Measurements from ENCODE around the gene TMEM63B.

The TMEM63B gene

DNA sequence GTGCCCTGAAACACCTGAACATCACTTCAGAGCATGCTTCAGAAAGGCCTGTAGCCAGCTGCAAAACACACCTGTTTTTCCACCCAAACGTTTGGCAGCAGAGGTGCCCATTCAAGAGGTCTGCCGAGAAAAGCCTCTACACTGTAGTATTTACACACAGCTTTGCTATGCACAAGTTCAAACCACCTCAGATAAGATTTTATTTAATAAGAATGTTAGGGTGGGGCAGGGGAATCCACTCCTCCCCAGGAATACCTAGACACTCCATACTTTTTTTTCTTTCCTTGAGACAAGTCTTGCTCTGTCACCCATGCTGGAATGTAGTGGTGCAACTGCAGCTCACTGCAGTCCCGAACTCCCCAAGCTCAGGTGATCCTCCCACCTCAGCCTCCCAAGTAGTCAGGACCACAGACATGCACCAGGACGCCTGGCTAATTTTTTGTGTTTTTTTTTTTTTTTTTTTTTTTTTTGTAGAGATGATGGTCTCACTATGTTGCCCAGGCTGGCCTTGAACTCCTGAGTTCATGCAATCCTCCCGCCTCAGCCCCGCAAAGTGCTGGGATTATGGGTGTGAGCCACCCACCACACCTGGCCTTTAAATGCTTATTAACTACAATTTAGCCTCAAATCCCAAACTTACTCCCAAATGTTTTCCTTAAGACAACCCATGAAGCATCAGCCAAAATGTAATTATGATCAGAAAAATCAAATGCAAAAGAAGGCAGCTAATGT is 9.8 kb upstream of the TMEM63B start:
- H3K27ac Mint-ChIP-seq, result no peak overlapping the region
- no peak overlapping the region for H3K4me3 Mint-ChIP-seq
- intact Hi-C loops (cut with micrococcal nuclease), result no loop called here
- no peaks in the 10 kb centered on the region for H3K9me3 Mint-ChIP-seq
- H3K4me1 Mint-ChIP-seq (ENCODE audit: low read depth), result peaks cover 40% of the 10 kb centered on the region
- no peaks in the 10 kb centered on the region for H3K27me3 Mint-ChIP-seq
- H3K36me3 Mint-ChIP-seq (ENCODE audit: low read depth), result peaks cover 34% of the 10 kb centered on the region

DNA sequence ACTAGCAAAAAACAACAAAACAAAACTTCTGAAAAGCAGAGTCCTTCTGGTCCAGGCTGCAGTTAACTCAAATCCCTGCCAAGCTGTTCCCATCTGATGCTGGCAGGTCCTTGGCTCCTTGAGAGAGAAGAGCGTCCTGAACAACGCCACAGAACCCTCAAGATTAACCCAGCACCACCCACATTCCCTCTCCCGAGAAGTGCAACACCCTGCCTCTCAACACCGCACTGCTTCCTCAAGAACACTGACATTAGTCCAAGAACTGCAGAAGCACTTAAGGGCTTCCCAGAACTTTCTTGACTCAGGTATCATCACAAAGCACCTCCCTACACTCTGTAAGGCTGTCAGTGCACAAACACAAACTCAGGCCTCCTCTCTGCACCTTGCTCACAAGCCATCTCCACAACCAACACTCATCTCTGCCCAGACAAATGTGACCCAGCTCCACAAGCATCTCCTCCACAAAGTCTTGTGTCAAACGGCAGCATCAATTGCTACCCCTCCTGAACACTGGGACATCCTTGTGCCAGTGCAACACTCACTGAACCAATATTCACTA is 7.6 kb upstream of the TMEM63B start:
- no peaks in the 10 kb centered on the region for H3K27me3 Mint-ChIP-seq
- H3K36me3 Mint-ChIP-seq (ENCODE audit: low read depth), result peaks cover 16% of the 10 kb centered on the region
- H3K27ac Mint-ChIP-seq, result peak overlapping the region; percentile 1
- H3K4me1 Mint-ChIP-seq (ENCODE audit: low read depth), result peaks cover 62% of the 10 kb centered on the region
- no peaks in the 10 kb centered on the region for H3K9me3 Mint-ChIP-seq
- intact Hi-C loops (cut with micrococcal nuclease), result no loop called here
- no peak overlapping the region for H3K4me3 Mint-ChIP-seq

DNA sequence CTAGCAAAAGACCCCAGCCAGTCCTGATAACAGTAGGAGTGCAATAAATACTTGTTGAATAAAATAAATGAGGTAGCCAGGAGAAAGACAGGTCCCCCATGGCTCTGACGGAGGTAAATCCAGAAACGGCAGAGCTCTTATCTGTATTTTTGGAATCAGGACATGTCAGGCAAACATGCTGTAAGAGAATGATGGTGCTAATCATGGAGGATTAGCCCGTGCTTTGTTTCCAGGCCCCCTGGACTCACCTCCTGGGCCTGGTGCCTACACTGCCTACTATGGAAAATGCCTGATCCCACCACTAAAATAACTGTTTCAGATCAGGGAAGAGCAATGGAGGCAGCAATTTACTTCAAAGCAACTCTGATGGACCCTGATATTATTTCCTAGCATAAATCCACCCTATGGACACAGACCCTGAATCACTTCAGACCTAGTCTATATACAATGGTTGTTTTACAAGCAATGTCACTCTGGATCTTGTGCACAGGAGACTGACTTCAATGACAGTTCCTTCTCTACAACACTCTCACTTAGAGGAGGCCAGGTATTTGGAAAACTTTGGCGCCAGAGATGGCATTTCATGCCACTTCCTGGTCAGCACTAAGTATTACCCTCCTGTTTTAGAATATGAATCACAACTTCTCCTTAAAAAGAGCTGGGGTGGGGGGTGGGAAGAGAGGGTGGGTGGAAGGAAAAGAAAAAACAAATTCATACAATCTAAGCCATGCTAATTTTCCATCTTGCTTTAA is 6.5 kb upstream of the TMEM63B start:
- Mint-ChIP-seq H3K4me3 (no peak overlapping the region), H3K27me3 (no peaks in the 10 kb centered on the region), H3K4me1 (ENCODE audit: low read depth) (peaks cover 67% of the 10 kb centered on the region), H3K36me3 (ENCODE audit: low read depth) (peaks cover 11% of the 10 kb centered on the region), H3K9me3 (no peaks in the 10 kb centered on the region), H3K27ac (no peak overlapping the region)
- intact Hi-C loops (cut with micrococcal nuclease), result no loop called here

DNA sequence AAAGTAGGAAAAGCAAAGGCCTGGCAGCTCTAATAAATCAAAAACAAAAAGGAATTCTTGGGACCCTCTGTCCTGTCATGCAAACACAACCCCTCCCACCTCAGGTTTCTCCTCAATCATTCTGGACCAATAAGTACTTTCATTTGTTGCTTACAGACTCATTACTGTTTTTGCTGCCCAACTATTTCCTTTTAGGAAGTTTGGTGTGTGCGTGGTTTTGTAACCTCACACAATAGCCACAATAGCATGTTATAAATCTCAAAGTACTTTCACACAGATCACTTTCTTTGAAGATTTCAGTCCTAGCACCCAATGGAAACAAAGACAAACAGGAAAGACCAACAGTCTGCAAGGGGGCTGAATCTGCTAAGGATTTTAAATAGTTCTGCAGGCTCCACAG is 4.6 kb upstream of the TMEM63B start:
- H3K27ac Mint-ChIP-seq, result no peak overlapping the region
- no peaks in the 10 kb centered on the region for H3K9me3 Mint-ChIP-seq
- H3K4me3 Mint-ChIP-seq, result no peak overlapping the region
- H3K4me1 Mint-ChIP-seq (ENCODE audit: low read depth), result peaks cover 68% of the 10 kb centered on the region
- peaks cover 18% of the 10 kb centered on the region for H3K36me3 Mint-ChIP-seq (ENCODE audit: low read depth)
- H3K27me3 Mint-ChIP-seq, result no peaks in the 10 kb centered on the region
- intact Hi-C loops (cut with micrococcal nuclease), result no loop called here

DNA sequence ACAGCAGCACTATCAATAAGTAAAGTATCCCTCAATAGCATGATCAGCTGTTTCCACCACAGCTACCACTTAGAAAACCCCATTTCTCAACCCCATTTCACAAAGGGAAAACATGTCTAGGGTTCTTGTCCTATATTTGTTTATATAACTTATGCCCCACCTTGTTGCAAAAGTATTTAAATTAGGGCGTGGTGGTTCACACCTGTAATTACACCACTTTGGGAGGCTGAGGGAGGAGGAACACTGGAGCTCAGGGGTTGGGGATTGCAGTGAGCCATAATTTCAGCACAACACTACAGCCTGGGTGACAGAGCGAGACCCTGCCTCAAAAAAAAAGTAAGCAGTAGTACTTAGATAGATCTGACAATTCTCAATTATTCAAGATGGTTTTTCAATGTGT is 3.8 kb upstream of the TMEM63B start:
- H3K4me3 Mint-ChIP-seq, result no peak overlapping the region
- peaks cover 2% of the 10 kb centered on the region for H3K27me3 Mint-ChIP-seq
- no peaks in the 10 kb centered on the region for H3K9me3 Mint-ChIP-seq
- peaks cover 24% of the 10 kb centered on the region for H3K36me3 Mint-ChIP-seq (ENCODE audit: low read depth)
- intact Hi-C loops (cut with micrococcal nuclease), result no loop called here
- no peak overlapping the region for H3K27ac Mint-ChIP-seq
- peaks cover 75% of the 10 kb centered on the region for H3K4me1 Mint-ChIP-seq (ENCODE audit: low read depth)

DNA sequence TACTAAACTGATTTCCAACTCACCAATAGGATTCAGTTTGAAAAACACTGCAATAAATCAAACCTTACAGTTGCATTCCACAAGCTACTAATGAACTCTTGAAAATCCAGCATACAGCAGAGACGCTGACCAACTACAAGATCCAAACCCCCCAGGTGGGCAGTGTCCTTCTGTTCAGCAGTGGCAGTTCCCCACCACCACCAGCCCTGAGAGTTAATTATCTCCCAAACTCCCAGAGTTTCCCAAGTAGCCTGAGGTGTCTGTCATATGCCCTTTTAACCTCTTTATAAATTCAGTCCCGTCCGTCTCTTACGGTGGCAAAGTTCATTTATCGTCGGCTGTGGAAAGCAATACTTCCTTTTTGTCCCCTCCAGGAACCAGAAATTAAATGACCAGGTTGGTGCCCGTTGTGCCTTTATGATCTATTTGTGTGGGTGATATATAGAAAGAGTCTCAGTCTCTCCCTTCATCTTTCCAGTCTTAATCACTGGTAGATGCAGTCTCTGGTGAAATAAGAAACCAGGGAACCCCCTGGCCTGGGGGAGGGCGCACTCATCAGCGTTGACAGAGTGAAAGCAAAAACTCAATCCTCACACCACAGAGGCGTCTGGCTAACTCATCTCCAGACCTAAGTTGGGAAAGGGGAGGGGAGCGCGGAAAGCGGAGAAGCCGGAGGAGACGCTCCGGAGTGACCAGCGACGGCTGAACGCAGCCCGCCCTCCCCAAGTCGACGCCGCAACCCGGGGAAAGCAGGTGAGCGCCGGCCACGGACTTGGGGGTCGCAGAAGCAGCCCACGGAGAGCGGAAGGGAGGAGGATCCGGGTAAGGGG is 819 bp upstream of the TMEM63B start:
- H3K4me1 Mint-ChIP-seq (ENCODE audit: low read depth), result peaks cover 55% of the 10 kb centered on the region

DNA sequence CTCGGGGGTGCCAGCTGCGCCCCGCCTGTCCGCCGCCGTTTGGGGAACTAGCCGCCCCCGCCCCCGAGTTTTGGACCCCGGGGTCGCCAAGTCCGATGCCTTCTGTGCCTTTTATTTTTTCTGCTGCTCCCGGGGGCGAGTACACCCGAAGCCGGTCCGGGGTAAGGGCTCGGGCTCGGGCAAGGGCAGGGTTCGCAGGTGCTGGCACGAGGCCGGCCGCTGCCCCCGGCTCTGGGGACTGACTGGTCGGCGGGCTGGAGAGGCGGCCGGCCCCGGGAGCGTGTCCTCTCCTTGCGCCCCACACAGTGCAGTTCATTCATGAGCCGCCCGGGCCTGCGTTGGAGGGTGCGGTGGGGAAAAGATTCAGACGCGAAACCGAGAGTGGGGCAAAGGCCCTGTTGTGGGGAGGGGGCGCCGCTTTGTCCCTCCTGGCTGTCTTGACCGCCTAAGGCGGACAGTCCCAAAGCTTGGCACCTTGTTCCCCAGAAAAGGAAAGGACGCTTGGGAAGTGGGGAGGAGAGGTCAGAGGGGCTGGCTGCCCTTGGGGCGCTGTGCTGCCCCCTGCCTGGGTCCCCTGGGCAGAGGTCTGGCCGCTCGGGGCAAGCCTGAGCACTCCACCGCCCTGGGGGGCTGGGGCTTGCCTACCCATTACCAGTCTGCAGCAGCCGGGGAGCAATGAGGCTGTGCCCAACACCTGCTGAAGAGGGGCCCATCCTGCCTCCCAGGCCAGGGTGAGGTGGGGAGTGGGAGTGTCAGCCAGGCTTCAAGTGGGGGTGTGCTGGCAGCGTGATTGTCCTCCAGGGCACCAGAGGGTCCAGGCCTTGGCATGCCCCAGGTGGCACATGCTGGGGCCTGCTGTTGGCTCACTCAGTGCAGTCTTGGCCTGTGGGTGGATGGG is 915 bp downstream of the TMEM63B start:
- intact Hi-C loops (cut with micrococcal nuclease), result no loop called here
- H3K4me3 Mint-ChIP-seq, result peak overlapping the region; percentile 92
- peaks cover 40% of the 10 kb centered on the region for H3K4me1 Mint-ChIP-seq (ENCODE audit: low read depth)
- peak overlapping the region; percentile 90 for H3K27ac Mint-ChIP-seq
- peaks cover 43% of the 10 kb centered on the region for H3K36me3 Mint-ChIP-seq (ENCODE audit: low read depth)
- H3K27me3 Mint-ChIP-seq, result peaks cover 3% of the 10 kb centered on the region
- no peaks in the 10 kb centered on the region for H3K9me3 Mint-ChIP-seq

More for the DNA sequence above, 819 bp upstream of the TMEM63B start:
- Mint-ChIP-seq H3K27me3 (peaks cover 3% of the 10 kb centered on the region), H3K4me3 (peak overlapping the region; percentile 97), H3K36me3 (ENCODE audit: low read depth) (peaks cover 37% of the 10 kb centered on the region), H3K27ac (peak overlapping the region; percentile 90), H3K9me3 (no peaks in the 10 kb centered on the region)
- intact Hi-C loops (cut with micrococcal nuclease), result no loop called here

DNA sequence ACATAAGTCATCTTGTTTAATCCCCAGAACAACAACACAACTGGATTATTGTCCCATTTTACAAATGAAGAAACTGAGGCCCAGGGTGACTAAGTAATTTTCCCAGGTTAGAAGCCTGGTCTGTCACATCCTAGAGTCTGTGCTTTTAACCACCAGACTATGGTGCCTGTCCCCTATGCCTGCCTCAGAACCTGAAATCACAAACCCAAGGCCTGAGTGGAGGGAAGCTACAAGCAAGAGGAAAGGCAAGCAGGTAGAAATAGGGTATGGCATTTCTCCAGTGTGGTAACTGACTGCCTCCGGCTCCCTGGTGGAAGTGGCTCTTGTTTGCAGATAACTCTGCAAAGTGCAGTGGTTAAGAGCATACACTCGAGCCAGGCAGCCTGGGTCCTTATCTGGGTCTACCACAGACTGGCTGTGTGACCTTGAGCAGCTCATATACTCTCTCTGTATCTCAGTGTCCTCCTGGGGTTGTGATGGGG is 2.5 kb downstream of the TMEM63B start:
- H3K4me3 Mint-ChIP-seq, result no peak overlapping the region
- intact Hi-C loops (cut with micrococcal nuclease), result no loop called here
- no peak overlapping the region for H3K27ac Mint-ChIP-seq
- peaks cover 34% of the 10 kb centered on the region for H3K4me1 Mint-ChIP-seq (ENCODE audit: low read depth)
- H3K9me3 Mint-ChIP-seq, result no peaks in the 10 kb centered on the region
- peaks cover 49% of the 10 kb centered on the region for H3K36me3 Mint-ChIP-seq (ENCODE audit: low read depth)
- H3K27me3 Mint-ChIP-seq, result peaks cover 3% of the 10 kb centered on the region

DNA sequence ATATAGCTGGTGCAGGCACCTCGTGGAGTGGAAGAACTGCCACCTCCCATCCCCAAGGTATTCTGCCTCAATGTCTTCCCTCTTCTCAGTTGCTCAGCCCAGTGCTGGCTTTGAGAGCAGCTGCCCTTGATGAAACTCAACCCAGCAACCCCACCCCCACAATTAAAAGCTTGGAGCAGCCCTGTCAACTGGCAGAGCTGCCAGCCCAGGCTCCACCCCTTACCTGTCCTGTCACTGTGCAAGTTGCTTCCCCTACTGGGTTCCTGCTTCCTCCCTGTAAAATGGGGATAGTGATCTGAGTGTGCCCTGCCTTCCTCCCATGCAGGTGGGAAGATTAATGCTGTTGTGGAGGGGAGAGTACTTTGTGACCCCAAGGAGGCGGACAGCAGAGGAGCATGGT is 4.5 kb downstream of the TMEM63B start:
- no peak overlapping the region for H3K27ac Mint-ChIP-seq
- H3K36me3 Mint-ChIP-seq (ENCODE audit: low read depth), result peaks cover 57% of the 10 kb centered on the region
- H3K27me3 Mint-ChIP-seq, result peaks cover 3% of the 10 kb centered on the region
- no peak overlapping the region for H3K4me3 Mint-ChIP-seq
- peaks cover 20% of the 10 kb centered on the region for H3K4me1 Mint-ChIP-seq (ENCODE audit: low read depth)
- intact Hi-C loops (cut with micrococcal nuclease), result no loop called here
- no peaks in the 10 kb centered on the region for H3K9me3 Mint-ChIP-seq

DNA sequence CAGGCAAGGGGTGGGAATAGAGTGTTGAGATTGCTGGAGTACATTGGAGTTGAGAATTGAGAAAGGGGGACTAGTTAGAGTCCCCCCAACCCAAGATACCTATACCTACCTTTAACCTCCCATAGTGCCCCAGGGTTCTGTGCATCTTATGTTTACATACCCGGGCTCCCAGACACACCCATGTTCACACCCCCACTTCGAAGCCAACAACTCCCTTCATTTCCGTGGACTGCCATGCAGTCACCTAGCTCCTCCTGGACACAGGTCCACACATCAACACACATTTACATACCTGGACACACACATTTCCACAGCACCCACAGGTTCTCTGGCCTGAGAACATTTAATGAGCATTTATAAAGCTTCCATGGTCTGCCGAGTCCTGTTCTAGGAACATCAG is 5.1 kb downstream of the TMEM63B start:
- H3K27me3 Mint-ChIP-seq, result peaks cover 3% of the 10 kb centered on the region
- intact Hi-C loops (cut with micrococcal nuclease), result no loop called here
- no peak overlapping the region for H3K4me3 Mint-ChIP-seq
- H3K36me3 Mint-ChIP-seq (ENCODE audit: low read depth), result peaks cover 58% of the 10 kb centered on the region
- peaks cover 20% of the 10 kb centered on the region for H3K4me1 Mint-ChIP-seq (ENCODE audit: low read depth)
- no peak overlapping the region for H3K27ac Mint-ChIP-seq
- no peaks in the 10 kb centered on the region for H3K9me3 Mint-ChIP-seq

DNA sequence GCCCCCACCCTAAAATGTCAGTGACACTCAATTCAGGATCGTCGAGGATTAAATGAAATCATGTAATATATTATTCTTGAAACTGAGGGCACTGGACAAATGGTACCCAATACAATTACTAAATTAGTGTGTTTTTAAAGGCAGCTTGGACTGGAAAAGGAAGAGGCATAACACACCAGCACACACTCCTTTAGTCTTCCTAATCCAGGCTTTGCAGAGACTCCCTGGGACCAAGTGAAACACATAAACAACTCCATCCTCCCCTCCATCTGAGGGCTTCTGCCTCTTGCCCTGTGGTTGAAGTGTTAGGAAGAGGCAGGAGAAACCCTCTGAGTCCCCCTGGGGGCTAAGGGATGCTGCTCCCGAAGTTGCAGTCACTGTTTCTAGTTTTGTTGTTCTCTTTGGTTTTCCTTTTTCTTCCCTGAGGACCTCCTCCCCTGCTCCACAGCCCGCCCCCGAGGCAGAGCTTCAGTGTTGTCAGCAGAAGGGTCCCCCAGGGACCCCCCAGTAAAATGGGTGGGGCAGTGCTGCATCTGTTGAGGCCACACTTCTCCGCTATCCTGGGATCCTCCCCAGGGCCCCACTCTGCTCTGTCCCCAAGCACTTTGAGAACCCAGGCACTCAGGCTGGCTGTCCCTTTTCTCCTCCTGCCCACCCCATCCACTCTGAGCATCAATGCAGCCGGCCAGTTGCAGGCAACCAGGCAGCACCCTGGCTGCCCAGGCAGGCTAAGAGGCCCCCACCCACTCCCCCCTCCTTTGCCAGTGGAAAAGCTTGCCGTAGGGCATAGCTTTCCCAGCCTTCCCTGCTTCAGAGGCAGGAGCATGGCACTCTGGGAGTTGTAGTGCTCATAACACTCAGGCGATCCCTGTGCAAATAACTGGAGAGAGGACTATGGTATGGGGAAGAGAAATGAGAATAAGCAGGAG is 5.9 kb downstream of the TMEM63B start:
- H3K4me1 Mint-ChIP-seq (ENCODE audit: low read depth), result peaks cover 16% of the 10 kb centered on the region
- no peaks in the 10 kb centered on the region for H3K9me3 Mint-ChIP-seq
- peaks cover 54% of the 10 kb centered on the region for H3K36me3 Mint-ChIP-seq (ENCODE audit: low read depth)
- no peak overlapping the region for H3K4me3 Mint-ChIP-seq
- H3K27ac Mint-ChIP-seq, result no peak overlapping the region
- peaks cover 2% of the 10 kb centered on the region for H3K27me3 Mint-ChIP-seq
- intact Hi-C loops (cut with micrococcal nuclease), result no loop called here

DNA sequence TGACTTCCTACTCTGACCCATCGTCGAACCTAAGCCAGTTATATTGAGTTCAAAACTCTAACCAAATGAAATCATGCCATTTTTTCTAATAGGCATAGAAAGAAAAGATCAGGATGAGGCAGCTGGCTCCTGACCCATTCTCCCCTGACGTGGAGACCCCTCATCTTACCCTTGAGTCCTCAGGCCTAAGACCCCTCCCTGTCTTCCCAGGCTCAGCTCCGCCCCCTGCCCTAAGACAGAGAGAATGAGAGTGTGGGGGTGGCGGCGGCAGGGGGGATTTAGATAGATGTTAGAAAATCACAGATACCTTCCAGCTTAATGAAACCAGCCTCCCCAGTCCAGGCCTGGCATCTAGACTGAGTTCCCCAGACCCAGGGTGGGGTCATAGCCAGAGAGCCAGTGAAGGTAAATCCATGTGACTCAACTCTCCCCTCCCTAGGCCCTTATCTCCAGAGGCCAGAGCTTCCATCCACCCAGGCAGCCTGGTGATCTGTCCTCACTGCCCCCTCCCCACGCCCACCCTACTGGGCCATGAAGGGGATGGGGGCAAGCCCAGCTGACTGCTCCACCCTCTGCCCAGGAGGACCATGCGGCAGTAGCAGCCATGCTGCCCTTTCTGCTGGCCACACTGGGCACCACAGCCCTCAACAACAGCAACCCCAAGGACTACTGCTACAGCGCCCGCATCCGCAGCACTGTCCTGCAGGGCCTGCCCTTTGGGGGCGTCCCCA is 6.8 kb downstream of the TMEM63B start:
- Mint-ChIP-seq H3K4me1 (ENCODE audit: low read depth) (peaks cover 16% of the 10 kb centered on the region), H3K27me3 (no peaks in the 10 kb centered on the region), H3K4me3 (no peak overlapping the region), H3K27ac (no peak overlapping the region), H3K9me3 (no peaks in the 10 kb centered on the region), H3K36me3 (ENCODE audit: low read depth) (peaks cover 62% of the 10 kb centered on the region)
- intact Hi-C loops (cut with micrococcal nuclease), result no loop called here
